Measurements from ENCODE around the gene CLEC2B. TPM values are rescaled to one million over a fixed set of nuclear protein-coding genes. Genes with fewer than 3 reads are reported as not detected.
A peak's percentile ranks its signal among the peaks of the same experiment; 100 is the strongest.

The CLEC2B gene
- total RNA-seq, 6 donors from 2014 or later = 8.4 to 37.8 (median 25.7) TPM

DNA sequence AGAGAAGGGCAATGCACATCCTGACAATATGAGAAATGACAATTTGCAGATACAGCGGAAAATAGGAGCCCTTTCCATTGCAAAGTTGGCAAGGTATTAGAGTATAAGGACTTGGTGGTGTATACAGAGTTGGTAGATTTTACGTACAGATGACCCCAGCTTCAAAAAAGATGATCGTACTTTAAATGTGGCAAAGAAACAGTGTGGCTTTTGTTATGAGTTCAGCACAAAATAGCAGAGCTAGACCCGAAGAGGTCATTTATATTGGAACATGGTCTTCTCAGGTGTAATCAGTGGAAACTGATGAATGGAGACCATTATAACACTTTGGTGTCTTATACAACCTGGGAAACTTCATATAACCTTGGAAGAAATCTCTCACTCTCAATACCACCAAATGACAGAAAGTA, 2.3 kb downstream of the CLEC2B start:
- ATAC-seq (ENCODE audit: low FRiP score in 2 of 2) (no peak), DNase-seq (no peak)
- Histone ChIP-seq H3K4me3 (peak overlapping the region in 3 of 4 donors; percentile 37 to 52 (median 48)), H3K27me3 (no peaks in the 10 kb centered on the region), H3K9me3 (peaks cover 0 to 4% (median 0%) of the 10 kb centered on the region in 4 donors), H3K4me1 (peaks cover 0 to 10% (median 6%) of the 10 kb centered on the region in 4 donors), H3K27ac (peak overlapping the region; percentile 1 to 94 (median 74)), H3K36me3 (no peaks in the 10 kb centered on the region)
- TF ChIP-seq, protein P1, sequence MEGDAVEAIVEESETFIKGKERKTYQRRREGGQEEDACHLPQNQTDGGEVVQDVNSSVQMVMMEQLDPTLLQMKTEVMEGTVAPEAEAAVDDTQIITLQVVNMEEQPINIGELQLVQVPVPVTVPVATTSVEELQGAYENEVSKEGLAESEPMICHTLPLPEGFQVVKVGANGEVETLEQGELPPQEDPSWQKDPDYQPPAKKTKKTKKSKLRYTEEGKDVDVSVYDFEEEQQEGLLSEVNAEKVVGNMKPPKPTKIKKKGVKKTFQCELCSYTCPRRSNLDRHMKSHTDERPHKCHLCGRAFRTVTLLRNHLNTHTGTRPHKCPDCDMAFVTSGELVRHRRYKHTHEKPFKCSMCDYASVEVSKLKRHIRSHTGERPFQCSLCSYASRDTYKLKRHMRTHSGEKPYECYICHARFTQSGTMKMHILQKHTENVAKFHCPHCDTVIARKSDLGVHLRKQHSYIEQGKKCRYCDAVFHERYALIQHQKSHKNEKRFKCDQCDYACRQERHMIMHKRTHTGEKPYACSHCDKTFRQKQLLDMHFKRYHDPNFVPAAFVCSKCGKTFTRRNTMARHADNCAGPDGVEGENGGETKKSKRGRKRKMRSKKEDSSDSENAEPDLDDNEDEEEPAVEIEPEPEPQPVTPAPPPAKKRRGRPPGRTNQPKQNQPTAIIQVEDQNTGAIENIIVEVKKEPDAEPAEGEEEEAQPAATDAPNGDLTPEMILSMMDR (IDR thresholded peaks at IDR 0.05) = no peak
- TF ChIP-seq POLR2AphosphoS5 (IDR thresholded peaks at IDR 0.05) = no peak
- TF ChIP-seq POLR2A (IDR thresholded peaks at IDR 0.05) = no peak
- no peak for TF ChIP-seq EP300 (IDR thresholded peaks at IDR 0.05)
- 21 to 30% methylated on average over 4 of the region's 4 CpGs for WGBS, 2 donors

DNA sequence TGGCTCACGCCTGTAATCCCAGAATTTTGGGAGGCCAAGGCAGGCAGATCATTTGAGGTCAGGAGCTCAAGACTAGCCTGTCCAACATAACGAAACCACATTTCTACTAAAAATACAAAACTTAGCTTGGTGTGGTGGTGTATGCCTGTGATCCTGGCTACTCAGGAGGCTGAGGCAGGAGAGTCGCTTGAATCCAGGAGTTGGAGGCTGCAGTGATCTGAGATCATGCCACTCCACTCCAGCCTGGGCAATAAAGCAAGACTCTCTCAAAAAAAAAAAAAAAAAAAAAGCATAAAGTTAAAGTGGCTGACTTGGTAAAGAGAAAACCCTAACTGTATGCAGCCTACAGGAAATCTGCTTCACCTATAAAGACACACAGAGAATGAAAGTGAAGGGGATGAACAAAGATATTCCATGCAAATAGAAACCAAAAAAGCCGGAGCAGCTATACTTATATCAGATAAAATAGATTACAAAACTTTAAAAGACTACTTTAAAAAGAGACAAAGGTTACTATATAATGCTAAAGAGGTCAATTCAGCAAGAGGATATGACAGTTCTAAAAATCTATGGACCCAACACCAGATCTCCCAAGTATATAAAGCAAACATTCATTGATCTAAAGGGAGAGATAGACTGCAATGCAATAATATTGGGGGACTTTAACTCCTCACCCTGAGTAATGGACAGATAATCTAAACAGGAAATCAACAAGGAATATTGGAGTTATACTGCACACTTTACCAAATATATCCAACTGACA, 4.1 kb downstream of the CLEC2B start:
- DNase-seq = no peak
- peak overlapping the region in 3 of 4 donors; percentile 6 to 94 (median 90) for H3K27ac ChIP-seq
- WGBS, 2 donors = 69 to 80% methylated on average over 4 of the region's 4 CpGs
- peak overlapping the region in 2 of 4 donors; percentile 26 to 52 for H3K4me3 ChIP-seq
- TF ChIP-seq POLR2AphosphoS5 (IDR thresholded peaks at IDR 0.05) (no peak), EP300 (IDR thresholded peaks at IDR 0.05) (no peak), POLR2A (IDR thresholded peaks at IDR 0.05) (no peak)
- TF ChIP-seq, protein P1 (IDR thresholded peaks at IDR 0.05) = no peak
- no peaks in the 10 kb centered on the region for H3K36me3 ChIP-seq
- H3K4me1 ChIP-seq = peaks cover 0 to 10% (median 2%) of the 10 kb centered on the region in 4 donors
- H3K9me3 ChIP-seq = peaks cover 0 to 4% (median 0%) of the 10 kb centered on the region in 4 donors
- no peak for ATAC-seq (ENCODE audit: low FRiP score in 2 of 2)
- H3K27me3 ChIP-seq = no peaks in the 10 kb centered on the region

DNA sequence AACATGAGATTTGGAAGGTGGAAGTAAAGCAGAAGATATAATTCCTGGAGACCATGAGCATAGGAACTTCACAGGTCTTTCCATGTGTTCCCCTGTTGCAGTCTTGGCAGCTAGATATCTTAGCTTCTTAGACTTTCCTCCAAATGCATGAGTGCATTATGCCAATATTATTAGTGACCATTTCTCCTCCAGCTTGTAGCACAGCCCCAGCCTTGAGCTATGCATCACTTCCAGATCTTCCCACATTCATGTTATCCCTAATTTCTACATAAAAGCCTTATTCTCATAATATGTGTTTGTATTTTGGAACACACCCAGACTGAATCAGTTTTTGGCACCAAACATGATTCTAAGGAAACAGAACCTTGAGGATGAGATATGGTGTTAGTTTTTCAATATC, 11.0 kb downstream of the CLEC2B start:
- no peak for TF ChIP-seq POLR2AphosphoS5 (IDR thresholded peaks at IDR 0.05)
- no peak for TF ChIP-seq POLR2A (IDR thresholded peaks at IDR 0.05)
- TF ChIP-seq, protein P1 (IDR thresholded peaks at IDR 0.05) = no peak
- TF ChIP-seq EP300 (IDR thresholded peaks at IDR 0.05) = no peak
- Histone ChIP-seq H3K27me3 (no peaks in the 10 kb centered on the region), H3K36me3 (peaks cover 2 to 32% (median 9%) of the 10 kb centered on the region in 4 donors), H3K27ac (no peak overlapping the region), H3K9me3 (no peaks in the 10 kb centered on the region), H3K4me1 (peaks cover 0 to 11% (median 0%) of the 10 kb centered on the region in 4 donors), H3K4me3 (no peak overlapping the region)
- no peak for DNase-seq
- no peak for ATAC-seq (ENCODE audit: low FRiP score in 2 of 2)

DNA sequence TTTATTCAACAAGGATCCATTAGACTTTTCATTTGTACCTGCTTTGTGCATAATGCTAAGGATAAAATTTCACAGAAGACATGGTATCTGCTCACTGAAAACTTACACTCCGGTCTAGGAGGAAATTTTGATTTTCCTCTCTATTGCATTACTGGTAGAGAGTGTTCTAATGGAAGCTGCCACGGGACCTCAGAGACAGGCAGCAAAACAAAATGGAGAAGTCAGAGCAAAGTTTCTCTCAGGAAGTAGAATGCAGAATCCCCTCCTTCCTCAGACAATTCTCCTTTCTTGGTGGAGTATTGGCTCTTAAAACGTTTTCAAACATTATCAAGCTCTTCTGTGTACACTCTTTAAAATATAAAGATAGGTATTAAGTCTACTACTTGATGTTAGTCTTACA, 12.3 kb downstream of the CLEC2B start:
- DNase-seq = no peak
- Histone ChIP-seq H3K4me1 (peaks cover 0 to 5% (median 0%) of the 10 kb centered on the region in 4 donors), H3K36me3 (peaks cover 3 to 45% (median 9%) of the 10 kb centered on the region in 4 donors), H3K27ac (peak overlapping the region in 1 of 4 donors; percentile 6), H3K27me3 (no peaks in the 10 kb centered on the region), H3K9me3 (no peaks in the 10 kb centered on the region), H3K4me3 (no peak overlapping the region)
- 51 to 56% methylated on average over 3 of the region's 3 CpGs for WGBS, 2 donors
- no peak for TF ChIP-seq EP300 (IDR thresholded peaks at IDR 0.05)
- TF ChIP-seq, protein P1 (IDR thresholded peaks at IDR 0.05) = no peak
- no peak for TF ChIP-seq POLR2AphosphoS5 (IDR thresholded peaks at IDR 0.05)
- no peak for TF ChIP-seq POLR2A (IDR thresholded peaks at IDR 0.05)
- ATAC-seq (ENCODE audit: low FRiP score in 2 of 2) = no peak
